DND-41 (cell line): ENCODE data around the gene PHLPP1.

Experiments used
- CTCF ChIP-seq: IDR thresholded peaks from 2 replicates; pipeline ENCODE4 v1.5.1; 2012; ENCODE audit warnings: borderline replicate concordance, low read length, moderate library complexity, mild to moderate bottlenecking; ENCODE audit not compliant: poor library complexity, severe bottlenecking; ENCODE audit errors: extremely low read depth
- EZH2 ChIP-seq: IDR thresholded peaks from 3 replicates; pipeline ENCODE4 v1.6.1; 2012; ENCODE audit warnings: borderline replicate concordance, low read depth, mild to moderate bottlenecking, moderate library complexity, low read length, inconsistent platforms; ENCODE audit not compliant: severe bottlenecking

DNA sequence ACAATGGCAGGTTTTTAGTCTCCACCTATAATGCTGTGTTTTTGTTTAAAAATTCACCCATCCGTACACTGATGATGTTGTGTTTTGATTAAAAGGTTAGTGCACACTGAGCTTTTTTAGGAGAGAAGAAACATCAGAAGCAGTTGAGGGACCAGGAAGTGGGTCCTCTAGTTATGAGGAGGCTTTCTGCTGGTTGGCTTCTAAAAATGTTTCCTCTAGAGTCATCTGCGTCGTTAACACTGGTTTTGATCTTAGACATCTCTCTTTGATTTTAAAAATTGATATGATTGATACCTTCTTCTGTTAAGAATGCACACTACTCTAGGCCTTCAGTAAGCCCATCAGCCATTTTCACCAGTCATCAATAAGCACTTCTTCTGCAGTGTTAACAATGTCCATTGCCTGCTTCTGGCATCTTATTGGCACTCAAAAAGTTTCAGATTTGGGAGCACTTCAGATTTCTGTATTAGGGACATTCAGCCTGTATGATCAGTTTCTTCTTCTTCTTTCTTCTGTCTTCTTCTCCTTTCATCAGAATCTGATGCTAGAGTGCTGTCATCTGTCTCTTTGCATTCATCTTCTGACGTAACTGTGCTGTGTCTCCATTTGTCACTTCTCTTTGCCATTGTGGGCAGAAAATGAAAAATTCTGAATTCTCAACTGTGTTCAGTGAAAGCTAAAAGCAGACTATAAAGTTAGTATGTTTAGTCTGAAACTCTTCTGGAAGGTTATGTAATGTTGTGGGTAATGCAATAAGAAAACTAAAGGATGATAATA lies 56.3 kb downstream of the PHLPP1 start:
- TF ChIP-seq CTCF: no peak
- TF ChIP-seq EZH2: no peak
